OCI-LY1 (cell line): ENCODE measurements around the gene OR8B4.

Experiments used
- EZH2 ChIP-seq: fragments of 200-600 bp; sonication (generic), shearing (Covaris generic); IDR thresholded peaks from 2 replicates; pipeline ENCODE4 v1.8.0; 2017; ENCODE audit warnings: borderline replicate concordance, mixed run types, mild to moderate bottlenecking, antibody characterized with exemption, low read length, moderate library complexity, mixed read lengths
- TF ChIP-seq, protein P1 (sequence below): fragments of 200-600 bp; sonication (generic), shearing (Covaris generic); IDR thresholded peaks from 2 replicates; pipeline ENCODE4 v1.5.1; 2017; ENCODE audit warnings: mild to moderate bottlenecking, antibody characterized with exemption, low read length, moderate library complexity, mixed read lengths

DNA sequence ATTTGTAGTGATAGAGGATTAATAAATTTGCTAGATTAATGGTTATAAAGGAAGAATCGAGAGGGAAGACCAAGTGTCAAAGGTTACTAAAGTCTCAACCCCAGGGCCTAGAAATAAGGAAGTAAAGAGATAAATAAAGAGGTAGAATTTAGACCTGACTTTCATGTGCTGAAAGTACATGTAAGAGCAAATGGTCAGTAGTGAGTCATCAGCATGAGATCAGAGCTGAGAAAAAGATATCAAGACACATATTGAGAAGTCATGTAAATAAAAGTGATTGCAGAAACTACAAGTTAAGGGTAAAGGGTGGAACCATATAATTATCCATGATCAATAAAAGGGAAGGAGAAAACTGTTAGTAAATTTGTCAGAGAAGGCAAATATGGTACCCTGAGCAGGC, 22.2 kb upstream of the OR8B4 start:
- TF ChIP-seq, protein P1, sequence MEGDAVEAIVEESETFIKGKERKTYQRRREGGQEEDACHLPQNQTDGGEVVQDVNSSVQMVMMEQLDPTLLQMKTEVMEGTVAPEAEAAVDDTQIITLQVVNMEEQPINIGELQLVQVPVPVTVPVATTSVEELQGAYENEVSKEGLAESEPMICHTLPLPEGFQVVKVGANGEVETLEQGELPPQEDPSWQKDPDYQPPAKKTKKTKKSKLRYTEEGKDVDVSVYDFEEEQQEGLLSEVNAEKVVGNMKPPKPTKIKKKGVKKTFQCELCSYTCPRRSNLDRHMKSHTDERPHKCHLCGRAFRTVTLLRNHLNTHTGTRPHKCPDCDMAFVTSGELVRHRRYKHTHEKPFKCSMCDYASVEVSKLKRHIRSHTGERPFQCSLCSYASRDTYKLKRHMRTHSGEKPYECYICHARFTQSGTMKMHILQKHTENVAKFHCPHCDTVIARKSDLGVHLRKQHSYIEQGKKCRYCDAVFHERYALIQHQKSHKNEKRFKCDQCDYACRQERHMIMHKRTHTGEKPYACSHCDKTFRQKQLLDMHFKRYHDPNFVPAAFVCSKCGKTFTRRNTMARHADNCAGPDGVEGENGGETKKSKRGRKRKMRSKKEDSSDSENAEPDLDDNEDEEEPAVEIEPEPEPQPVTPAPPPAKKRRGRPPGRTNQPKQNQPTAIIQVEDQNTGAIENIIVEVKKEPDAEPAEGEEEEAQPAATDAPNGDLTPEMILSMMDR: no peak
- no peak for TF ChIP-seq EZH2
